Stimulated activated naive CD8-positive, alpha-beta T cell treated with anti-CD3 and anti-CD28 coated beads, Interleukin-15, Interleukin-2, amounts not matched to agents 100 U/mL and 50 U/mL, for 24 hours (primary cell): Measurements from ENCODE around the gene CLIC5.

Experiments used
- ATAC-seq: fragments of 150-1000 bp; cut with Tn5 transposase; one replicate; pipeline ENCODE4 v1.10.0; 2021
- DNase-seq: peaks from one replicate; pipeline ENCODE4 v3.0.0; 2021

Gene CLIC5

DNA sequence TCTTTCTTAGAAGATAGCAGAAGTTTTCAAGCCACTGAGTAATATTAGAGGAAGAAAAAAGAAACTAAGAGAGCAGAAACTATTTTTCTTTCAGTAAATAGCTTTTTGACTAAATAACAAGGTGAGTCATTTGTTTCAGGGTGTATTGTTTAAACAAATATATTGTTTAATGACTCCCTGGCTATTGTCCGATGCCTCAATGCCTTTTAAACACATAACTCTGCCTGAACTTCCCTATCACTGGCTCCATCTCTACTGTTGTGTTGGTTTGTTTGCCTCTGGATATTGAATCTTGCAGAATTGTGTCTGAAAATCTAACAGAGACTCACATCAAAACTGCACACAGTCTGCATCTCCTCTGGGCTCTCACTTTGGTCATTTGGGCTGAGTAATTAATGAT, 19.6 kb upstream of the CLIC5 start:
- ATAC-seq, result no peak
- DNase-seq, result no peak

DNA sequence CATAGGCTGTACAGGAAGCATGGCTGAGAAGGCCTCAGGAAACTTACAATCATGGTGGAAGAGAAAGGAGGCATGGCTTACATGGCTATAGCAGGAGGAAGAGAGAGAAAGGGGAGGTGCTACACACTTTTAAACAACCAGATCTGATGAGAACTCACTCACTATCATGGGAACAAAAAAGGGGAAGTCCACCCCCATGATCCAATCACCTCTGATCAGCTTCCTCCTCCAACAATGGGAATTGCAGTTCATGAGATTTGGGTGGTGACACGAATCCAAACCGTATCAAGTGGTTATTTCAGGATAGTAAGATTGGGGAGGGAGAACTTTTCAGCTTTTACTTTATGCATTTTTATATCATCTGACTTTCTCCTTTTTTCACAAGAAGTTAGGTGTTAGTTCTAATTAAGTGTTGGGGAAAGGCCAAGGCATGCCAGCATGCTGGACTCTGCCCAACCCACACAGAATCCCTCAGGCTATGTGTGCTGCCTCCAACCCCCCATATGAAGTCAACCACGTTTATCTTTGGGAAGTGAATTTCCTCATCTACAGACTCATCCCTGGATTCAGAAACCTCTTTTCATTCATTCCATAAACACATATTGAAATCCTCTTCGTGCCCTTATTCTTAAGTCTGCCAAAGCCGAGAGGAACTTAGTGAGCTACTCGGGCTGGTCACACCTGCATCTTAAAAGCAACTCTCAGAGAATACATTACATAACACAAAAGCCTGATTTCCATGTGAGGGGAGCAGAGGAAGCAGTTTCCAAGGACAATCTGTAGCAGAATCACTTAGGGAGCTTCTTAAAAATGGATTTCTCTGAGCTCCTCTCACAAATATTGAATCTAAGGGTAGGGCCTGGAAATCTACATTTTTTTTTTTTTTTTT, 16.7 kb upstream of the CLIC5 start:
- no peak for ATAC-seq
- DNase-seq, result no peak

DNA sequence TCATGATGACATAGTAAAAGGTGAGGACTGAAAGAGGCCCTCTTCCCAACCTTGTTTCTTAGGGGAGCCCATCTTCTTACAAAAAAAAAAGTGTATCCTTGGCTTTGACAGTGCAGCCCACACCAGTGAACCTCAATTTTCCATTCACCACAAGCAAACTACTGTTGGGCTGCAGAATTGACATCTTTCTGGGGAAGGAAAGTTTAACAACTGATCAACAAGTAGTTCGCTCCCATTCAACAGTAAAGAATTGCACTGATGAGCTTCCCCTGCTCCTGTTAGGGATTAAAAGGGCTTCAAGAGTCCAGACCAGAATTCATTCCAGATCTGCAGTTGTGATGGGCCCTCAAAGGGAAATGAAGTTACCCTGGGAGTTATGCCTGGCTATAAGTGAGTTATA, 13.9 kb upstream of the CLIC5 start:
- DNase-seq (no peak), ATAC-seq (no peak)

DNA sequence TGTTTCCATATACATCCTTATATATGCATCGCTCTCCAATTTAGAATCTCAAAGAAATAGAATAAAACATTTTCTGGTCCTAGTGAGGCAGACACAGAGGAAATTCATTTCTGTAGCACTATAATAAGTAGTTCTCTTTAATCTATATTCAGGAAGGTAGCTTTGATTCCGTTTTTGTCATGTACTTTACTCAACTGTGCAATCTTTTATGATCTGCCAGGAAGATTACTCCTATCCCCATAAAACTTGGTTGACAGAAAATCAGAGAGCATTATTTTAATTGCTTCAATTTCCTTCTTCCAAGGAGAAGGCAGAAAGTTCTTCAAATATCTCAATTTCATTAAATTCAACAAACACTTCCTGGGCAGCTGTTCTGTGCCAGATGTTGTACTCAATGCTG, 10.6 kb upstream of the CLIC5 start:
- no peak for DNase-seq
- ATAC-seq, result no peak

DNA sequence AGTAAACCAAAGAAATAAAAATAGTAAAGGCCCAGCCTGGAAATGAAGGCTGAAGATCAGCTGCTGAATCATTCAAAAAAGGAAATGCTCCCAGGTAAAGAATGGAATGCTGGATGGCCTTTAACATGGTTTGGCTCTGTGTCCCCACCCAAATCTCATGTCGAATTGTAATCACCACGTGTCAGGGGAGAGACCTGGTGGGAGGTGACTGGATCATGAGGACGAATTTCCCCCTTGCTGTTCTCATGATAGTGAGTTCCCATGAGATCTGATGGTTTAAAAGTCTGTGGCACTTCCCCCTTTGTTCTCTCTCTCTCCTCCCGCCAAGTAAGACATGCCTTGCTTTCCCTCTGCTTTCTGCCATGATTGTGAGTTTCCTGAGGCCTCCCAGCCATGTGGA, 9.9 kb upstream of the CLIC5 start:
- ATAC-seq, result no peak
- no peak for DNase-seq

DNA sequence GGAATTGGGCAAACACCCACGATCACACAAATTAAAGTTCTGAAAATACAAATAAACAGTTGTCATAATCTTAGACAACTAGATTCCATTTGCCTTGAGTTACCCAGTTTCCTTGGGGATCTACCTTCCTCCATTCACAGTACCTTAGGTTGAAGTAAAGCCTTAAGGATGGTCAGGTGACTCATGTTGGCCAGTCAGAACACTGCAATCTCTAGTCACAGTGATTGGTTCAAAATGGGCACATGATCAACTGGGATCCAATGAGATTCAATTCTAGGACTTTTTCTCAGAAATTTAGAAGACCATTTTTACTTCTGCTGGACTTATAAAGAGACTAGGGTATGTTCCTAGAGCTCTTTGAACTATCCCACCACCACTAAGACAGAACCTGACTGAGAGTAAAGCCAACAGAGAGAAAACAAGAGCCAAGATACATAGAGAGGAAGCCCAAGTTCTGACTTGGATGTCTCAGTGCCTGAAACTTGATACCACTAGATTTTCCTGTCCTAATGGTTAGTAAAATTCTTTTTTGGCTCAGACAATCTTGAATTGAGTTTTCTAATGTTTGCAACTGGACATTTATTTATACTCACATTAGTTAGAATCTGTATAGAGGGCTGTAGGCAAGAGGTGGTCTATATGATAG, 8.6 kb upstream of the CLIC5 start:
- DNase-seq (no peak), ATAC-seq (no peak)

DNA sequence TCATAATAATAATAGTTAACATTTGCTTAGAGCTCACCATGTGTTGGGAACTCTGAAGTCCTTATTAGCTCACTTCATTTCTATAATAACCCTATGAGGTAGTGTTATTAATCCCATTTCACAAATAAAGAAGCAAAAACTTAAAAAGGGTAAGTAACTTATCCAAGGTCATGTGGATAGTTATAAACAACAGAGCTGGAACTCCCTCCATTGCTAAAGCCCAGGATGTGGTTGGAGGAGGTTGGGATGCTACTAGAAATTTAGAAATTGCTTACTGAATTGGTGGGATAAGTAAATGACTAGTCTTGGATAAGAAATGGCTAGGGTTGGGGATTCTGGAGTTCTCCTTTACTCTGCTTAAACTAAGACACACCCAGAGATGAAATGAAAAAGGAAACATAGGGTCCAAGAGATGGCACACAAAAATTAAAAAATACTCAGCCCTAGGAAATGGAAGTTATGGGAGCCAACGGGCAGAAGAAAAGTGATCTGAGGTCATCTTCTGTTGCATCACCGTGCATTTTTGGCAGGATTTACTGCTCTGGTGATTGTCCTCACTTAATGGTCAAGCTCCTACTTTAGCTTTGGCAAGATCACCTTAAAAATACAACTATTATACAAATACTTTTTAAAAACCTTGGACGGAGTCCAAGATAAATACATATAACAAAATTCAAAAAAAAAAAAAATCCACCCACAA, 7.7 kb upstream of the CLIC5 start:
- no peak for ATAC-seq
- no peak for DNase-seq

DNA sequence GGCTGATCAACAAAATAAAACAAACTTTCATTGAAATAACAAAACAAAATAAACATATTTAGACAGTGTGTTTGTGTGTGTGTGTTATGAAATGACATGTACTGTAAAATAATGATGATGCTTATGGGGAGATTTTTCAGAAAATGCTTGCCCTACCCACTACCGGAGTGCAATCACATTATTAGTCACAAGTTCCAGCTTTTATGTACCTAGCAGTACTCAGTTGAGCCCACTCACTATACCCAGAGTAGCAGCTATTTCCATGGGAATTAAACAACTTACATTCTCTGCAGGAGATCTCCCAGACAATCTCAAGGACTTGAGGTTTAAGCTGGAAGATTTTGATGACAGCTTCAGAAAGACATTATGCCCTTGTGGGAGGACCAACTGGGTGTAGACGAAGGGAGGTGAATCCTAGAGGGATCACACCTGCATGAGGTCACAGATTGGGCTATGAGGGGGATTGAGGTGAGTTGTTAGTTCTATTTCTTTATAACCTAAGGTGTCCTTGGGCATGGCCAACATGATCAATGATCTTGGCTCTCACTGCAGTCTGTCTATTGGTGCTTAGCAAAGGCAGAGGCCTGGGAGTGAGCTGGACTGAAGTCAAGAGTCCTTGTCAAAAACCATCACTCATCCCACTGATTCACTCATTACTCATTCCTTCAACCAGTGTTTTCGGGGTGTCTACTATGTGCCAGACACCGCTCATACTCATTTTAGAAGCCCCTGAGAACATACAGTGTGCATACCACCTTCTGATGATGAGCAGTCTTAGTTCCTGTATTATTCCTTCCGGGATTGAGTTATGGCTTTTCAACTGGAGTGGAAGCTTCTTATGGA, 6.7 kb upstream of the CLIC5 start:
- peak; percentile 85 for ATAC-seq
- no peak for DNase-seq

DNA sequence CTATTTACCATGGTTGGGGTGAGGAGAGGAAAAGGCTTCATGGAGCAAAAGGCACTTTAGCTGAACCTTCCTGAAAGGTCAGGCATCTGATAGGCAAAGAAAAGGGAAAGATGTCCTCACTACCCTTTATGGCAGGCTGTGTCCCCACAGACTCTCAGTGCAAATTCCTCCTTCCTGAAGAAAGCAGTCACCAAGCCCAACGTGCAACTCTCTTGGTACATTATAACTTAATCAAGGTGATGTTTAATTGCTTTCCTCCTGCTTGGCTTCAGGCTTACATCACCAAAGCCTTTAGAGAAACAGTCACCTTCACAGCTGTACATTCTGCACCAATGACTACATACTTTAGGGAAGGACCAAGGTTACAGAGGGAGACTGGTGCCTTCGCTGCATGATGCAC, 2.1 kb upstream of the CLIC5 start:
- ATAC-seq, result no peak
- no peak for DNase-seq

DNA sequence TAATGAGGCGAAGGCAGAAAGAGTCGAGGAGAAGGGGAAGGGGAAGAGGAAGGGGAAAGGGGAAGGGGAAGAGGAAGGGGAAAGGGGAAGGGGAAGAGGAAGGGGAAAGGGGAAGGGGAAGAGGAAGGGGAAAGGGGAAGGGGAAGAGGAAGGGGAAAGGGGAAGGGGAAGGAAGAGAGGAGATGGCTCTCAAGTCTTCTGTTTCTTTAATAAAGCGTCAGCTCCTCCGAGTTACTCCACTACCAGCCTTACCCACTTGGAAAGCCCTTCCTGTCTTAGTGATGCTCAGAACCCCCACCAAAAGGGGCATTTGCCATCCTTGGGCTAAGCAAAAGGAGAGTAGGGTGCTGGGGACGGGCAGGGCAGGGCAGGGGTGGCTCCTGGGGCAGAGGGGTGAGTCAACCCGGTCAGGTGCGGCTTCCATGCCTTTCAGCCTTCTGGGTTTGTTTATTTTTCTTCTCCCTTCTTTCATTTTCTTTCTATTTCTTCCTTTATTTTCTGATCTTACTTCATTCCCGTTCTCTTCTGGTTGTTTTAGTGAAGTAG, 476 bp upstream of the CLIC5 start:
- DNase-seq (no peak), ATAC-seq (no peak)

DNA sequence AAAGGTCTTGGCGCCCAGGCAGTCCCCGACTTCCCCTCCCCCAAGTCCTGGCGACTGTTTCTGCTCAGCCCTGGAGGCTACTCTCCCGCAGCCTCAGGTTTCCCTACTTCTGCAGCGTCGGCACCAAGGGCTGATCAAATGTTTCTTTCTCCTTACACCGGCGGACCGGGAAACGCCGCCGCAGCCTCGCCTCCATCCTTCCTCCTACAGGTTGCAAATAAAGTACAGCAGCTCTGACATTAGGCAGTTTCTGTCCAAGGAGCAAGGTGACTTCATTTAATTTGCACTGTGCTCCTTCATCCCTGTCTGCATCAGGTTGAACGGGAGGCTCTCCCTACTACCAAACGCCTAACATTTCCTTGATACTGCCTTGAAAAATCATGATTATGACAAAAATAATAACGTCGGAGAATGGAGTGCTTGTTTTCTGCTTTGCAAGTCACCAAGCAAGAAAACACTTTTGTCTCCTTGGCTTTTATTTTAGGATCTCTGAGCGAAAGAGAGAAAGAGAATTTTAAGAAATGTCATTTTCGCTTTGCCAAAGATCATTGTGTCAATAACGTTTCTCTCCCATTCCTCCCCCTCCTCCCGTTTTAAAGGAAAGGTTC, 1.0 kb downstream of the CLIC5 start:
- ATAC-seq (no peak), DNase-seq (peak; percentile 45)

DNA sequence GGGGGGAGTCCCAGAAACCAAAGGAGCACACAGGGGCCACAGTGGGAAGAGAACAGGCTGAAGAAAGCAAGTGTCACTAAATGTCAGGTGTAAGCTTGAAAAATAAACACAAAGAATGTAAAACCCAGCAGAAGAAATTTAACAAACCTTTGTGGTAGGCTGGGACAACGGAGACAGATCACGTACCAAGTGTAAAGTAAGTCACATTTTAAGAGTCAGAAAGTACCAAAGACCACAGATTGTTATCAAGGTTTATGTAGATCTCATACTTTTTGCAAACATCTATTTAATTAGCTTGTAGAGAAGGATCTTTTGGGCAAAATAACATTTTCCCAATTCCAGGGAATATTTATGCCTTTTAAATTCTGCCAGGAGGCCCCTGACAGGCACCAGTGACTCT, 1.6 kb downstream of the CLIC5 start:
- DNase-seq (no peak), ATAC-seq (no peak)

DNA sequence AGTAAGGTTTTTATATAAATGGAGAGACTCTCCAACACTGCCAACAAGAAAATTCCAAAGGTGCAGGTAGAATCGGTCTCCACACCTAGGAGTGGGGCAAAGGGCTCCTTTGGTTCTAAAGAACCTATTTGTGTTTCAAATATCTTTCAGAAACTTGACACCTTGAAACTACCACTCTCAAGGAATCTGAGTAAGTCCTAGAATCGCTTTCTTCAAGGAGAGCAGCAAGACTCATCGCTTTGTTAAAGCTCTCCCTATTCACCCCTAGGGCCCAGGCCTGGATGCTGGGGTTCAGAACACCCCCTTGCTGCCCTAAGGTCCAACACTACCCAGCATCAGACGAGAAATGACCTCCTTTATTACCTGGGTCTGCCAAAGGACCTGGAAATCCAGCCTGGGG, 2.0 kb downstream of the CLIC5 start:
- DNase-seq, result no peak

DNA sequence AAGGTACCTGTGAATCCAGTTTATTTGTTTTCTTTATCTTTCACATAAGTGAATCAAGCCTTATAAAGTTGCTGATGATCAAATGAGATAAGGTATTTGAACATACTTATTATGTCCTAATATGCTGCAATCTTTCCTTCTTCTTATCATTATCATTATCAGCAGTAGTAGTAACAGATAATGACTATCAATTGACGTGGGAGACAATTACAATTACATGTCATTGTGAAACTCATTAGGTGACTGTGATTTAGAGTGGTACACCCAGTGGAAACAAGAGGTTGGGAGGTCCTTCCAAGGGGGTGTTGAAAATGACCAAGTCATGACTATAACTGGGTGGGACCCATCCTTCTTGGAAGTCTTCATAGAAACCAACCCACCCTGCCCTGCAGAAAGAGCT, 2.8 kb downstream of the CLIC5 start:
- DNase-seq, result no peak
- no peak for ATAC-seq

More for the DNA sequence above, 2.0 kb downstream of the CLIC5 start:
- no peak for ATAC-seq

DNA sequence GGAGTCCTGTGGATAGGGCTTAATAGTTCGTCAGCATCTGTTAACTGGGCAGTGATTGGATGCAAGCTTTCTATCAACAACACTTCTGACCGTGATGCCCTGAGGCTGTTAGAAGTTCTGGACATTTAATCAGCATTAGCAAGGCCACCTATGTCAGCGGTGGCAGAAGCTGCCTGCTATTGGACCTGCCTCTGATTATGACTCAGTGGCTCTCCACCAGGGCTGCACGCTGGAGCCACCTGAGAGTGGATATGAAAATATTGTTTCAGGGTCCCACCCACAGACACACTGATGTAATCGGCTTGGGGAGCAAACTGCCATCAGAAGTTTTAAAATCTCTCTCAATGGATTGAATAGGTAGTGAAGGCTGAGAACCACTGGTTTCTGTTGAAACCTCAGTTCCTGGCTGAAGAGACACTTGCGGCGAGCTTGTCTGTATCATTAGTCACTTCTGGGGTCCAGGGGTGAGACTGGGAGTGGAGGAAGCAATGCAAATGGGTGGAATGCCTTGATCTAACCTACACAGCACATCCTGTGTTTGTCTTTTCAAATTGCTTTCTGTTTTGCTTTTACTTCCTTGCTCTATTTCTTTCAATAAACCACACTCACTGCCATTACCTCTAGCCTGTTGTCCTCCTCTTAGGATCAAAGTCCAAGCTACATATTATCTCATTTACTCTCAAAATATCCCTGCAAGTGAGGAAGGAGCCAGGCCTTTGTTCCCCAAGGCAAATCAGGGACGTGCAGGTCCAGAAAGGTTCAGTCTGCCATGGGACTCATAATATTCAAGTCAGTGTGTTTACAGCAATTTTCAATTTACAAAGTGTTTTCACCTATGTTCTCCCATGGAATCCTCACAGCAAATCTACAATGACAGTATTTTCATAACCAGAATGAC, 4.2 kb downstream of the CLIC5 start:
- DNase-seq, result peak; percentile 58
- ATAC-seq, result peak; percentile 93

DNA sequence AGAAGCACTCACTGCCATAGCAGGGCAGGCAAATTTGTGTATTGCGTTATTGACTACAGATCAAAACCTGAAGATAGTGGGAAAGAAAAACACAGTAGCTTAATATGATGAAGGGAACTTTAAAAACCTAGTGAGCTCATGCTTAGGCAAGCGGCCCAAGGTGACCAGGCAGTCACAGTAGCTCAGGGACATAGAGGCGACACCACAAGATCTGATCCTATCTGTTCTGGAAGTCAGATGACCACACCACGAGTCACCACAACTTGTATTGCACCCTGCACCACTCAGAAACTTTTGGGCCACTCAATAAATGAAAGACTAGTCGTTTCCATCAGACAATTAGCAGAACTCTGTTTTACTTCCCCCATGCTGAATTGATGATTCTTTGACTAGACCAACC, 4.9 kb downstream of the CLIC5 start:
- DNase-seq (peak; percentile 32), ATAC-seq (peak; percentile 23)

DNA sequence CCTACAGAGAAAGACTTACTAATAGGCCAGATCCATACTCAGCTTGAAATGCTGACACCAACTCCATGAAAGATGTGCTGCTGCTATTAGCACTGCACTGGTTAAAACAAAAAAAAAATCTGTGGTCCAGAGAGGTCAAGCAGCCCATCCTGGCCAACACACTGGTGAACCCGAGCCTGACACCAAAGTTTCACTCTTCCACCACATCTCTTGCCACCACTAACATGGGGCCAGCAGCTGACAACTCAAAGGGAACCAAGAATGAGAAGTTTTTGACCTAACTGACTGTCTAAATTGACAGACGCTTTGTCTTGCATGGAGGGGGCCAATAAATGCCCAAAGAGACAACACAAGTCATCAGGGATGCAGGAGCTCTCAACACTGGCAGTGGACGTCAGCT, 5.4 kb downstream of the CLIC5 start:
- ATAC-seq (no peak), DNase-seq (no peak)

DNA sequence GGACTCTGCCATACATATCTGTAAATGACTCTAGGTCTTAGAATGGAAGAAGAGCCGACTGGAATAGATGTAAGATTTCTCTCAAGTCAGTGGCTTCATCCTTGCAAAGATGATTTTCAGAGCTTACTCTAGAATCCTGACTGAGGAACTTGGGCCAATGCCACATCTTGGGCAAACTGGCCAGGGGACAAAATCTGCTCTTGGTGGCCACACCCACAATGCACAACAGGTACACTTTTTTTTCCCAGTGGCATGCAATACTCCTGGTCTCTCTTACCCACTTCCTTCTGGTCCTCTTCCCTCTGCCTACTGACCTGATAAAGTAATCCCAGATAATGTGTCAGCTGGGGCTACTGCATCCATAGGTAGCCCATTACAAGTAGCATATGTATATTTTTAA, 13.4 kb downstream of the CLIC5 start:
- ATAC-seq (no peak), DNase-seq (no peak)

DNA sequence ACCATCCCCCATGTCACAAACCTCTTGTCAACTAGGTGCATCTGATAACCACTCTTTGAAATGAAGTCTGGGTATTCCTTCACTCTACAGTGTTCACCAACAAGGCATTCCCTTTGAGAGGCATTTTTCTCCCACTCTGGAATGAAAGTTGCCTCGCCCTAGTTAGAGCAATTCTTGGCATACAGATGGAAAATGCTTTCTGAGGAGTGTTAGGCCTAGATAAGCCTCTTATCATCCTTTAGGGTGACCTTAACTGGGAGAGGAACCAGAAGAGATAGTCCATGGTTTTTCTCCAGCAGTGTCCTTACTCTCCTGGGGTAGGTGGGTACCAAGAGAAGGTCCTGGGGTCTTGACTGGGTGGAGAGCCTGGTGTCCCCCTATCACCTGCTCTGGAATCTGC, 14.8 kb downstream of the CLIC5 start:
- ATAC-seq, result no peak
- no peak for DNase-seq

DNA sequence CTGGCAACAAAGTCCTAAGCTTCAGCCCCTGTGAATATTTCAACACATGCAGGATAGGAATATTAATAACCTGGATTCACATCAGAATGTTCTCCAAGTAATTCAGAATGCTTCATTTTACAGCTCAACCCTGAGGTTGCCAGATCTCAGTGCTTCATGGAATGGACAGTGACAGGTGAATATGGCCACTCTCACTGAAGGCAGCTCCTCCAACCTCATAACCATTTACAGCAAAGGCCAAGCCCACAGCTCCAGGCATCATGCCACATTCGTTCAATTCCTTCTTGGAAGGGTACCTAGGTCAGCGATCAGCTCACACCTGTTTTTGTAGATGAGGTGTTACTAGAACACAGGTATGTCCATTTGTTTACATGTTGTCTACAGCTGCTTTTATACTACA, 17.1 kb downstream of the CLIC5 start:
- no peak for ATAC-seq
- no peak for DNase-seq
